LNCAP (cell line): ENCODE measurements around the gene RSPO3.

Experiments used
- CTCF ChIP-seq: fragments of 450-650 bp; IDR thresholded peaks from 2 replicates; pipeline ENCODE4 v1.5.1; 2017; ENCODE audit warnings: mild to moderate bottlenecking

RSPO3 gene

GRCh38 chr6:127080081-127080480 lies 38.4 kb upstream of the RSPO3 start:
- TF ChIP-seq CTCF = no peak

- no peak for TF ChIP-seq CTCF
These were observed 35.1 kb upstream of the RSPO3 start for GRCh38 chr6:127083231-127083962.

GRCh38 chr6:127083963-127084310 lies 34.5 kb upstream of the RSPO3 start:
- TF ChIP-seq CTCF = no peak

GRCh38 chr6:127085181-127085580 lies 33.3 kb upstream of the RSPO3 start:
- no peak for TF ChIP-seq CTCF

GRCh38 chr6:127090051-127090450 lies 28.4 kb upstream of the RSPO3 start:
- no peak for TF ChIP-seq CTCF

GRCh38 chr6:127092466-127092865 lies 26.0 kb upstream of the RSPO3 start:
- no peak for TF ChIP-seq CTCF

- no peak for TF ChIP-seq CTCF
These were observed 23.7 kb upstream of the RSPO3 start for GRCh38 chr6:127094791-127095190.

- TF ChIP-seq CTCF = no peak
These were observed 22.3 kb upstream of the RSPO3 start for GRCh38 chr6:127096167-127096566.
